Epithelial cell of esophagus (primary cell): ENCODE results near the gene MFAP2.

Experiments
- DNase-seq: peaks from one replicate; pipeline ENCODE4 v3.0.0; 2010; ENCODE audit warnings: low read depth
- H3K4me3 ChIP-seq: 2 replicates; pipeline ENCODE4 v1.5.1; 2011; ENCODE audit warnings: mild to moderate bottlenecking, low read length, control low read depth
- CTCF ChIP-seq: IDR thresholded peaks from 2 replicates; pipeline ENCODE4 v1.5.1; 2011; ENCODE audit warnings: low read depth, mild to moderate bottlenecking, low read length, control low read depth, inconsistent platforms; ENCODE audit not compliant: insufficient read depth; ENCODE audit errors: missing control alignments

MFAP2 gene

GRCh38 chr1:16996845-16997244 lies 16.4 kb upstream of the MFAP2 start:
- no peak for DNase-seq
- H3K4me3 ChIP-seq, result no peak overlapping the region
- TF ChIP-seq CTCF, result no peak

GRCh38 chr1:16993521-16994038 lies 13.2 kb upstream of the MFAP2 start:
- DNase-seq, result no peak
- no peak for TF ChIP-seq CTCF
- no peak overlapping the region for H3K4me3 ChIP-seq

- no peak overlapping the region for H3K4me3 ChIP-seq
- no peak for DNase-seq
- no peak for TF ChIP-seq CTCF
Observed at GRCh38 chr1:16992675-16993074, 12.3 kb upstream of the MFAP2 start.

GRCh38 chr1:16992102-16992501 lies 11.7 kb upstream of the MFAP2 start:
- H3K4me3 ChIP-seq, result no peak overlapping the region
- no peak for DNase-seq
- no peak for TF ChIP-seq CTCF

- TF ChIP-seq CTCF, result no peak
- H3K4me3 ChIP-seq, result no peak overlapping the region
- DNase-seq, result no peak
Observed at GRCh38 chr1:16991571-16991970, 11.2 kb upstream of the MFAP2 start.

GRCh38 chr1:16989676-16990391 lies 9.4 kb upstream of the MFAP2 start:
- no peak for DNase-seq
- no peak for TF ChIP-seq CTCF
- H3K4me3 ChIP-seq, result no peak overlapping the region

- no peak for TF ChIP-seq CTCF
Observed at GRCh38 chr1:16988210-16988609, 7.8 kb upstream of the MFAP2 start.

More at GRCh38 chr1:16988210-16988609, 7.8 kb upstream of the MFAP2 start:
- H3K4me3 ChIP-seq, result no peak overlapping the region
- DNase-seq, result no peak
